ACHN (cell line): ENCODE data around the gene DDTL.
A peak's percentile ranks its signal among the peaks of the same experiment; 100 is the strongest.
"Not testable (repeated sequence)": the region's sequence is repeated elsewhere in the genome, so short reads cannot be mapped to it uniquely, and the experiment has no call there.

ENCODE experiments used
- DNase-seq: peaks from one replicate; pipeline ENCODE4 v3.0.0-alpha.2; 2015
- in situ Hi-C: cut with HindIII; loops from 2 replicates; pipeline ENCODE4 v1.10.0; 2017; ENCODE audit warnings: low sequenced_read_pairs, low pct_ligation_motif_present, low pct_unique_long_range_greater_than_20kb

DDTL gene

DNA sequence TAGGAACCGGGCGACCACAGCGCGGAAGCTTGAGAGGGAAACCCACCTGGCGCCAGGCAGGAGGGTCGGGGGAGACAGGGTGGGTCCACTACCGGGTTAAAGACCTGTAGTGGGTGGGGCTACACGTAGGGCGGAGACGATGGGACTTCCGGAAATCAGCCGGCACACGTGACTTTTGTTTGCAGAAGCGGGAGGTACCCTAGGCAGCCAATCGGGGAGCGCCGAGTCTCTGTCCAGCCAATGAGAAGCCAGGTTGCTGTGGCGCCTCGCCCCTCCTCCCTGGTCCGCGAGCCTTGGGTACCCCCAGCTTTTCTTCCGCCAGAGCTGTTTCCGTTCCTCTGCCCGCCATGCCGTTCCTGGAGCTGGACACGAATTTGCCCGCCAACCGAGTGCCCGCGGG lies at the start of gene DDTL:
Gene DDTL (plus strand): TSS at position 321 of the 400 bp plus-strand sequence. CDS start 27 bp downstream, at position 348.
- in situ Hi-C loops, DNase-seq: not testable (repeated sequence)

DNA sequence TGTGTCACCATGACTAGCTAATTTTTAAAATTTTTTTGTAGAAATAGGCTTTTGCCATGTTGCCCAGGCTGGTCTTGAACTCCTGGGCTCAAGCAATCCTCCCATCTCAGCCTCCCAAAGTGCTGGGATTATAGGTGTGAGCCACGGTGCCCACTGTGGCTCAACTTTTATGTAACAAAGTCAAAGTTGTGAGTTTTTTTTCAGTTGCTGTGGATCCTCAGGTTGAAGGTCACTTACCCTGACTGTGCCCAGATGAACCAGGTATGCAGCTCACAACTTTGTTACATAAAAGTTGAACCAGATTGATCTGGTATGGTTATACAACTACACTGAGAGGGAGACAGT lies 46.4 kb upstream of the DDTL start:
- DNase-seq, in situ Hi-C loops: not testable (repeated sequence)

DNA sequence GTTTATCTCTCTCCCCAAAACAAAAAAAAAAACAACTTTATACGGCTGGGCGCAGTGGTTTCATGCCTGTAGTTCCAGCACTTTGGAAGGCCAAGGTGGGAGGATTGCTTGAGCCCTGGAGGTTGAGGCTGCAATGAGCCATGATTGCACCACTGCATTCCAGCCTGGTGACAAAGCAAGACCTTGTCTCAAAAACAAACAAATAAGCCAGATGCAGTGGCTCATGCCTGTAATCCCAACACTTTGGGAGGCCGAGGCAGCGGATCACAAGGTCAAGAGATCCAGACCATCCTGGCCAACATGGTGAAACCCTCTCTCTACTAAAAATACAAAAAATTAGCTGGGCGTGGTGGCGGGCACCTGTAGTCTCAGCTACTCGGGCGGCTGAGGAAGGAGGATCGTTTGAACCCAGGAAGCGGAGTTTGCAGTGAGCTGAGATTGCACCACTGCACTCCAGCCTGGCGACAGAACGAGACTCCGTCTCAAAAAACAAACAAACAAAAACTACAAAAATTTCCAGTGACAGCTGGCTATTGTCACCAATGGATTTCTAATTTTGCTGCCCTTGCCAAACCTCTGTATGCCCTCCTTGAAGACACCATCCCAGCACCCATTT lies 45.0 kb upstream of the DDTL start:
- in situ Hi-C loops, DNase-seq: not testable (repeated sequence)

DNA sequence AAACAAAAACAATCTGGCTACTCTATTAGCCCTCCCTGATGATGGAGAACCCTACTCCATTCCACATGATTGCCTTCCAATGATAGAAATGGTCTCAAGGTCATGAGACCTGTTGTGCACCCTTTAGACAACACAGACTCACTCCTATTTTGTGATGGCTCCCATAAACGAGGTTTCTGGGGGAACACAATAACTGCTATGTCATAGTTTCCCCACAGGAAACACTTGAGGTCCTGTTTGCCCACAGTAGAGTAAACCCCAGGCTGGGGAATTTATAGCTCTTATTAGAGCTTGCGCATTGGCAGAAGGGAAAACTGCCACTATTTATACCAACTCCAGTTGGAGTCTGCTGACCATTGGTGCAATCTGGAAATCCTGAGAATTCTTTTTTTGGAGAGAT lies 43.8 kb upstream of the DDTL start:
- DNase-seq: no peak
- in situ Hi-C loops: no loop called here

DNA sequence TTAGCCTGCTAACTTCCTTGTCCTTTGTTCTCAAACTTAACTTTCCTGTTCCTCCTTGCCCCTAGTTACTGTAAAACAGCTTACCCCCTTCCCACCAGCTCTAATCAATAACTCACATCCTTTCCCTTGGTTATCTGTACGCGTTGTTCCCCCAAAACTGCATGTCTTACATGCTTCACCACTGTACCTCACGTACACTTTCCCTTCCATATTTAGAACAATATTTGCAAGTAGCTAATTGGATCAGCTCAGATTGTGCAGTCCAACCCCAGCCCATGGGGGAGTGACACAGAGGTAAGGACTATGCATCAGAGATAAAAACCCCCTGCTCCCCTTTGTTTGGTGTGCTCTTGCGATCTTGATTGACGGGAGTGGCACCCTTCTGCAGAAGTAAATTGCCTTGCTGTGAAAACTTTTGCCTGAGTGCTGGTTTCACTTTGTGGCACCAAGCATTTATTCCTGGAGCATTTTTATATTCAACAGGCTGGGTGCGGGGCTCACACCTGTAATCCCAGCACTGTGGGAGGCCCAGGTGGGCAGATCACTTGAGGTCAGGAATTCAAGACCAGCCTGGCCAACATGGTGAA lies 41.6 kb upstream of the DDTL start:
- no peak for DNase-seq
- in situ Hi-C loops: no loop called here

DNA sequence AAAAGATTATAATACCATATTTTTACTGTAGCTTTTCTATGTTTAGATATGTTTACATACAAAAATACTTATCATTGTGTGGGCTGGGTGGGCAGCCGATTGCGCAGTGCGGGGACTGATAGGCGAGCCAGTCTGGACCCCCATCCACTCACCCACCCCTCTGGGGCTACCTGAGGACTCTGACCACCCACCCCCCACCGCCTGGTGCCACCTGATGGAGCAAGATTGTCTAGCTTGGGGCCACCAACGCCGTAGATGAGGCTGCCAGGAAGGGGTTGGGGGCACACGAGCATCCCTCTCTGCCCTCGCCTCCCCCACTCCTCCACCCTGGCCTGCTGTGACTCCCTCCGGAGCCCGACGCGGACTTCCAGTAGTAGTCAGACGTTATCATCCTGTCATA lies 40.1 kb upstream of the DDTL start:
- in situ Hi-C loops: no loop called here
- no peak for DNase-seq

DNA sequence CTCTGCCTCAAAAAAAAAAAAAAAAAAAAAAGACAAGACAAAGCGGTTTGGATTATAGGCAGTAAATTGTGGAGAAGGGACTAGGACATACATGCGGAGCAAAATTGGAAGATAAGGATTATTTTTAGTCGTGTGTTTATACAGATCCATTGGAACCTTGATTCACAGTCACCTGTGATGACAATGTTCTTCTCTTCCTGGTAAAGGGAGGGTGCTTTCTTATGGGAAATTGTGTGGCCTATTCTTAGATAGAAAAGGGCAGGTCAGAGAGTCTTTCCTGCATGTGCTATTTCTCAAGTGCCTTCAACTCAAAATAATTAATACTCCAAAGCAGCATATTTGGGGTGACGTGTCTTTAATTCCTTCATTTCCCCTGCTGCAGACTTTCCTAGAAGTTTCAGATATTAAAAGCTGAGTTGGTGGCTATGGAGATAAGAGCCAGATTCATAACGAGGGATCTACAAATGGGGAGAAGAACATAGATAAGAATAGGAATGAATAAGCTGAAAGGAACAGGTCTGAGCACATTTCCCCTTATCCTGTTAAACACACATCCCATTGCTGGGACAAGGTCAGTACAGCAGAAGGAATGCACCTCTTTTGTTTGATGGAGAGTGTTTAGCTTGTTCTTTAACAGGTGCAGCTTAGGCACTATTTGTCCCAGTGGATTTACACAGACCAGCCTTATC lies 28.2 kb upstream of the DDTL start:
- DNase-seq: no peak
- in situ Hi-C loops: no loop called here

DNA sequence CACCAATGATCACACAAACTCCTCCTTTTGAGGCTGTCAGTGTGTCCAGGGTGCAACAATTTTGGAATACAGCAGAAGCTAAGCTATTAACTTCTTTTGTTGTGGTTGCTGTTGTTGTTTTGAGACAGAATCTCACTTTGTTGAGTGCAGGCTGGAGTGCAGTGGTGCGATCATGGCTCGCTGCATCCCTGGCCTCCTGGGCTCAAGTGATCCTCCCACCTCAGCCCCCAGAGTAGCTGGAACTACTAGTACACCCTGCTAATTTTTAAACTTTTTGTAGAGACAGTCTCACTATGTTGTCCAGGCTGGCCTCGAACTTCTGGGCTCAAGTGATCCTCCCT lies 27.7 kb upstream of the DDTL start:
- in situ Hi-C loops: no loop called here
- no peak for DNase-seq

DNA sequence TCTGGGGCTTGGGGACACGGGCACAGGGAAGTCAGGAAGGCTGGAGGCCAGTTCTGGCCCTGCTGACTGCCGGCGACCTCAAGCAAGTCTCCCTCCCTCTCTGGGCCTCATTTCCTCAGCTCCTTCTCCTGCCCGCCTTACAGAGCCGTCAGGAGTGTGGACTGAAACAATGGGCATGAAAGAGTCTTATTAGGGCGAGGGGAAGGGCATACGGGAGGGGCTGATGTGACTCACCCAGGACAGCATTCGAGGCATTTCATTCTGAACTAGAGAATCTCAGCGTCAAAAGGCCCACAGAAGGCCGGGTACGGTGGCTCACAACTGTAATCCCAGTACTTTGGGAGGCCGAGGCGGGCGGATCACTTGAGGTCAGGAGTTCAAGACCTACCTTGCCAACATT lies 26.5 kb upstream of the DDTL start:
- DNase-seq, in situ Hi-C loops: not testable (repeated sequence)

DNA sequence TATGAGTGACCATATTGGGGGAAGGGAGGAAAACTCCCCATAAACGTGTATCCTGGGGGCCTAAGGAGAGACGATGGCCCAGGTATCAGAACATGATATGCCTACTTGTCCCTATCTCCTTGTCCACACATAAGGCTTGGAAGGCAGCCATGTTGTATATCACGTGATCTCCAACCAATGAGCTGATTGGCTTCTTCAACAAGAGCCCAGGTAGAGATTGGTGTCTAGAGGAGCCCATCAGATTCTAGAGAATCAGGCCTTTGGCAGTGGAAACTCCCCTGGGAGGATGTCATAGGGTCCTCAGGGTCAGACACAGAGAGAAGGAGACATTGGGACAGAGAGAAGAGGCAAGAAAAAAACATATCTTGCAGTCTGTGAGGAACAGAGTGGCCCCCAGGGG lies 19.3 kb upstream of the DDTL start:
- in situ Hi-C loops, DNase-seq: not testable (repeated sequence)

DNA sequence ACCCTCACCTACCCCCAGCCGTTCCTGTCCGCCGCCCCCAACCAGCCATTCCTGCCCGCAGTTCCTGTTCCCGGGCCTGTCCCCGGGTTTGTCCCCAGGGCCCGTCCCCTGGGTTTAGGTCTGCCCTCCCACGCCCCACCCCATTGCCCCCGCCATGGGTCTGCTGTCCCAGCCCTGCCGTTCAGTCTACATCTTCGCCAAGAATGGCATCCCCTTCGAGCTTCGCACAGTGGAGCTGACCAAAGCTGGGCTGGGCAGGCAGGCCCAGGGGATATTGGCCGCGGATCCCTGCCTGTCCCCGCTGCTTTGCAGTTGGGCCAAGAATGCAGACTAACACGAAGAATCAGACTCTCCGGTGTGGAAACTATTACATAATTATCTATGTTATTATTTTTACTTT lies 16.9 kb upstream of the DDTL start:
- in situ Hi-C loops, DNase-seq: not testable (repeated sequence)

DNA sequence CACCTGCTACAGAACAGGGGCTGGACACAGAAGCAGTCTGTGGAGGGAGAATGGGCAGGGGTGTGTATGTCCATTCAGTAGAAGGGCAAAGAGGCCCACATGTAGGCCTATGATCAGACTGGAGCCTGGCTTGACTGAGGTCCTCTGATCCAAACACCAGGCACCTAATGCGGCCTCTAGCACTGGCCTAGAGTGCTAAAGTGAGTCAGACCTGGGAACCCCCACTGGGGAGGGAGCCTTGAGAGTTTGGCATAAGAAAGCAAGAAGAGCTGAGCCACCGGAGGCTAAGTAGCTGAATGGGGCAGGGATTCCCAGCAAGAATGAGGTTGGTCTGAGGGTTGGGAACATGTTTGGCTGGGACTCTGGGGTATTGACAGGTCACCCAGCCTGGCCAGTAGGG lies 15.3 kb upstream of the DDTL start:
- DNase-seq, in situ Hi-C loops: not testable (repeated sequence)

DNA sequence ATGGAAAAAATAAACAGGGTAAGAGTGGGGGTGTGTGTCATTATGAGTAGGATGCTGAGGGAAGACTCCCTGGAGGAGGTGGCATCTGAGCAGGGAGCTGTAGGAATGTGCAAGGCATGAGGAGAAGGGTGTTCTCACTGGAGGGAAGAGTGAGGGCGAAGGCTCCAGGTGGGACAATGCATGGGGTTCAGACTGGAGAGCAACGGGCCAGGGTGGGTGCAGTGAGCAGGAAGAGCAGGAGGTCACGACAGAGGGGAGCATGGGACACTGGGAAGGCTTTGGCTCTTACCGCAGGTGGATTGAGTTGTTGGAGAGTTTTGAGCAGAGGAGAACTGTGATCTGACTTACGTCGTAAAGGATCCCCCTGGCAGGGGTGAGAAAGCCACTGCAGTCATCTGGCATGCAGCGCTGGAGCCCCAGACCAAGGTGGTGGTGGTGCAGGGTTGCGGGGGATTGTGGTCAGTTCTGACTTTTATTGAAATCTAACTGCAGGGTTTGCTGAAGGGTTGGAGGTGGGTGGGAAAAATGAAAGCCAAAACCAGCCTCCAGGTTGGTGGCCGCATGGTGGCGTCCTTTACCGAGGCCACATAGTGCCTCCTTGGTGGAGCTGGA lies 13.8 kb upstream of the DDTL start:
- DNase-seq, in situ Hi-C loops: not testable (repeated sequence)

DNA sequence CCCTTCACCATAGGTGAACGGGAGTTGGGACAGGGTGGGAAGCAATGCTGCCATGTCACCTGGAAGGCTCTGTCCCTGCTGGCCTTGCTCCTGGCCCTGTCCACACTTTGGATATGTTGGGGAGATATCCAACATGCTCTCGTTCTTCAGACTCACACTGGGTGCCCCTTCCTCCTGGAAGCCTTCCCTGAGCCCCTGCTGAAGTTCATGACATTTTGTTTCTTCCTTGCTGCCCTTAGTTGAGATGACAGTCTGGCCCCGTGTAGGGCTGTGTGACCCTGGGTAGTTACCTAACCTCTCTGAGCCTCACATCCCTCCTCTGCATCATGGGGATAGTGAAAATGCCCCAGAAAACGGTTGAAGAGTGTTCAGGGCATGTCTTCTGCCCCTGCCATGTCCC lies 13.2 kb upstream of the DDTL start:
- in situ Hi-C loops, DNase-seq: not testable (repeated sequence)

DNA sequence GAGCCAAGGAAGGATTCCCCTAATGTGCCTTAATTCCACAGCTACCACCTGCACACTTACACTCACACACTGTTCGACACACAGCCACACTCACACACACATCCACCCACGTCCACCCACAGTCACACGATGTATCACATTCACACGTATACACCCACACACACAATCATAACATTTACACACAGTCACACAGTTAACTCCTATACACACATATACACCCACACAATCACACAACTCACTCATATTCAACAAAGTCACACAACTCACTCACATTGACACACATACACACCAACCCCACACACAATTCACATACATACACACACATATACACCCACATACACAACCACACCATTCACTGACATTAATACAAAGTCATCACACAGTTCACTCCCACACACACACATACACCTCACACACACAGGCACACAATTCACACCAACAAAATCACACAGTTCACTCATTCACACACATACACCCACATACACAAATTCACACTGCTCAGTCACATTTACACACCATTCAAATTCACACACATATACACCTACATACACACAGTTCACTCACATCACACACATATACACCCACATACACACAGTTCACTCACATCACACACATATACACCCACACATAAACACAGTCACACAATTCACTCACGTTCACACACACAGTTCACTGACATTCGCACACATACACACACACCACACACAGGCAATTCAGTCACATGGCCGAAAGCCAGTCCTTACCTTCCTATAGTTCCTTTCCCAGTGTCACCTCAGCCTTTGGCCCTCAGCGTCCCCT lies 12.3 kb upstream of the DDTL start:
- in situ Hi-C loops, DNase-seq: not testable (repeated sequence)

DNA sequence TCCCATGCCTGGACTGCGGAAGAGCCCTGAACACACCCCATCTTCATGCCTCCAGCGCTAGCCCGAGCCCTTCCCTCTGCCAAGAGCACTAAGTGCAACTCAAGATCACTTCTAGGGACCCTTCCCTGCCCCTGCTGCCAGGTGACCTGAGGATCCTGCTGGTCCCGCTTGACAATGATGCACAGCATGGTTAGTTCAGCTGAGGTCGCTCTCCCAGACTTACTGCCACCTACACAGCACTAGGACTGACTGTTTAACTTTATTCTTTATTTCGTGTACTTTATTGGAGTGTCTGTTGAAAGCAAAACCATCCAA lies 11.7 kb upstream of the DDTL start:
- in situ Hi-C loops, DNase-seq: not testable (repeated sequence)

DNA sequence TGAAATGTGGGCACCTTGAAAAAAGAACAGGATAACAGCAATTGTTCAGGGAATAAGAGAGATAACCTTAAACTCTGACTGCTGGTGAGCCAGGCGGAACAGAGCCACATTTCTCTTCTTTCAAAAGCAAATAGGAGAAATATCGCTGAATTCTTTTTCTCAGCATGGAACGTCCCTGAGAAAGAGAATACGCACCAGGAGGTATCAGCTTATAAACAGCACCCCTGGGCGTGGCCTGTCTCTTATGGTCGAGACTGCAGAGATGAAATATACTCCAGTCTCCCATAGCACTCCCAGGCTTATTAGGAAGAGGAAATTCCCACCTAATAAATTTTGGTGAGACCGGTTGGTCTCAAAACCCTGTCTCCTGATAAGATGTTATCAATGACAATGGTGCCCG lies 10.8 kb upstream of the DDTL start:
- in situ Hi-C loops, DNase-seq: not testable (repeated sequence)

DNA sequence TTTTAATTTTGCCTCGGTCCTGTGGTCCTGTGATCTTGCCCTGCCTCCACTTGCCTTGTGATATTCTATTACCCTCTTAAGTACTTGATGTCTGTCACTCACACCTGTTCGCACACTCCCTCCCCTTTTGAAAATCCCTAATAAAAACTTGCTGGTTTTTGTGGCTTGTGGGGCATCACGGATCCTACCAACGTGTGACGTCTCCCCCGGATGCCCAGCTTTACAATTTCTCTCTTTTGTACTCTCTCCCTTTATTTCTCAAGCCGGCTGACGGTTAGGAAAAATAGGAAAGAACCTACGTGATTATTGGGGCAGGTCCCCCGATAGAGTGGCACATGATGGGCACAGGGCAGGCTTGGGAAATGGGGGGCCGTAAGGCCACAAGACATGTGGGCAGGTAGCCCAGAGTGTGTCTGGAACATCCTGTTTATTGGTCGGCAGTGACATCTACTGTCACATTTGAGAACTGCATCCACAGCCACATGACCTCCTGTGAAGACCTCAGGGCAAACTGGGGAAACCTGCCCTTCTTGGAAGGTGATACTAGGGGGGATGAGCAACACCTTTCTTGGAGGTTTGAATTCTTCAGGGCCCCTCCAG lies 10.3 kb upstream of the DDTL start:
- in situ Hi-C loops: not testable (repeated sequence)
- DNase-seq: peak; percentile 73
